Gastroesophageal sphincter (tissue), 4 donors: ENCODE measurements around the gene SLC29A3. TPM values are rescaled to one million over a fixed set of nuclear protein-coding genes. Genes with fewer than 3 reads are reported as not detected.

Experiments
- ATAC-seq: fragments of 150-250 bp; one replicate; pipeline ENCODE4 v1.9.1; 2016; ENCODE audit warnings: mild to moderate bottlenecking, moderate library complexity
- H3K27ac ChIP-seq, 4 donors: fragments of 200-600 bp; sonication (generic) in 3 of 4; 1 replicate in 3 of 4; 2 replicates in 1 of 4; pipeline ENCODE4 v1.5.1; 2016 to 2019
- H3K27me3 ChIP-seq: fragments of 200-600 bp; sonication (generic); one replicate; pipeline ENCODE4 v1.5.1; 2019
- H3K36me3 ChIP-seq, 2 donors: fragments of 200-600 bp; sonication (generic); one replicate each; pipeline ENCODE4 v1.5.1; 2019; ENCODE audit warnings: control low read depth in 1 of 2
- H3K4me1 ChIP-seq, 3 donors: fragments of 200-600 bp; sonication (generic); 1 replicate in 2 of 3; 2 replicates in 1 of 3; pipeline ENCODE4 v1.5.1; 2016 to 2019; ENCODE audit warnings: control low read depth in 2 of 3
- H3K4me3 ChIP-seq, 2 donors: fragments of 200-600 bp; sonication (generic); one replicate each; pipeline ENCODE4 v1.5.1; 2019; ENCODE audit warnings: mild to moderate bottlenecking in 1 of 2, moderate library complexity in 1 of 2
- H3K9me3 ChIP-seq, 3 donors: fragments of 200-600 bp; sonication (generic); one replicate each; pipeline ENCODE4 v1.5.1; 2017 to 2019; ENCODE audit warnings: control low read depth in 2 of 3
- CTCF ChIP-seq, 4 experiments: fragments of 200-600 bp in 2 of 4; fragments of 450-650 bp in 2 of 4; sonication (generic) in 1 of 4; IDR thresholded peaks; one replicate each; pipeline ENCODE4 v1.5.1; 2017 to 2019; ENCODE audit warnings: antibody characterized with exemption in 4 of 4, mild to moderate bottlenecking in 2 of 4, moderate library complexity in 2 of 4
- EP300 ChIP-seq: sonication (generic); formaldehyde crosslinking; IDR thresholded peaks from one replicate; pipeline ENCODE4 v1.6.1; 2017; ENCODE audit warnings: antibody characterized with exemption, mild to moderate bottlenecking
- POLR2A ChIP-seq, 2 donors: fragments of 450-650 bp; IDR thresholded peaks; one replicate each; pipeline ENCODE4 v1.6.1; 2017; ENCODE audit warnings: antibody characterized with exemption in 2 of 2, mild to moderate bottlenecking in 2 of 2, moderate library complexity in 1 of 2
- POLR2AphosphoS5 ChIP-seq: sonication (generic); formaldehyde crosslinking; IDR thresholded peaks from one replicate; pipeline ENCODE4 v1.6.1; 2017; ENCODE audit warnings: antibody characterized with exemption
- whole genome bisulfite sequencing, 2 donors: methylation state at CpG; one replicate each; pipeline ENCODE4 v1.1.5; 2018; ENCODE audit warnings: low coverage in 1 of 2; 5-methylcytosine and 5-hydroxymethylcytosine counted together
- total RNA-seq, 4 donors: library from RNA; depleted of rRNA; stranded (reverse); fragments of >200 nt; gene quantifications; one replicate each; pipeline ENCODE4 v1.1.0, GENCODE V29; 2016

Gene SLC29A3
- total RNA-seq, 4 donors from 2014 or later: 3.3 to 9.8 (median 4.9) TPM

GRCh38 chr10:71314694-71315225 lies 4.3 kb upstream of the SLC29A3 start:
- no peaks in the 10 kb centered on the region for H3K36me3 ChIP-seq
- ATAC-seq: no peak
- no peaks in the 10 kb centered on the region for H3K27me3 ChIP-seq
- peaks cover 0 to 38% (median 18%) of the 10 kb centered on the region in 3 donors for H3K4me1 ChIP-seq
- TF ChIP-seq EP300: no peak
- no peak for TF ChIP-seq POLR2A (IDR thresholded peaks at IDR 0.05)
- no peak for TF ChIP-seq CTCF (IDR thresholded peaks at IDR 0.05)
- TF ChIP-seq POLR2AphosphoS5: no peak
- peak overlapping the region in 1 of 2 donors; percentile 16 for H3K4me3 ChIP-seq
- H3K27ac ChIP-seq: no peak overlapping the region
- H3K9me3 ChIP-seq: no peaks in the 10 kb centered on the region
- WGBS, 2 donors: 31% methylated on average over 5 of the region's 11 CpGs; no CpG with 5 or more reads in 1 of the 2 donors

- no peaks in the 10 kb centered on the region for H3K27me3 ChIP-seq
- H3K4me1 ChIP-seq: peaks cover 0 to 51% (median 21%) of the 10 kb centered on the region in 3 donors
- TF ChIP-seq EP300: no peak
- TF ChIP-seq CTCF (IDR thresholded peaks at IDR 0.05): no peak
- no peak for TF ChIP-seq POLR2A (IDR thresholded peaks at IDR 0.05)
- no peak for TF ChIP-seq POLR2AphosphoS5
- H3K9me3 ChIP-seq: no peaks in the 10 kb centered on the region
- H3K27ac ChIP-seq: no peak overlapping the region
- no peaks in the 10 kb centered on the region for H3K36me3 ChIP-seq
- no peak for ATAC-seq
- 75 to 85% methylated on average over 2 to 3 of the region's 3 CpGs for WGBS, 2 donors
- H3K4me3 ChIP-seq: no peak overlapping the region
These were observed 2.8 kb upstream of the SLC29A3 start for GRCh38 chr10:71316056-71316785.

GRCh38 chr10:71316786-71317160 lies 2.3 kb upstream of the SLC29A3 start:
- no peak overlapping the region for H3K27ac ChIP-seq

GRCh38 chr10:71317739-71318138 lies 1.3 kb upstream of the SLC29A3 start:
- Histone ChIP-seq H3K4me1 (peaks cover 0 to 44% (median 21%) of the 10 kb centered on the region in 3 donors), H3K27ac (no peak overlapping the region), H3K36me3 (peaks cover 0 to 4% of the 10 kb centered on the region in 2 donors), H3K4me3 (no peak overlapping the region), H3K27me3 (no peaks in the 10 kb centered on the region), H3K9me3 (no peaks in the 10 kb centered on the region)
- WGBS, 2 donors: 88 to 93% methylated on average over 3 to 4 of the region's 6 CpGs
- TF ChIP-seq CTCF (IDR thresholded peaks at IDR 0.05) (no peak), EP300 (no peak), POLR2AphosphoS5 (no peak), POLR2A (IDR thresholded peaks at IDR 0.05) (no peak)
- no peak for ATAC-seq

More at GRCh38 chr10:71316786-71317160, 2.3 kb upstream of the SLC29A3 start:
- H3K36me3 ChIP-seq: no peaks in the 10 kb centered on the region
- WGBS, 2 donors: 91% methylated on average over 4 of the region's 6 CpGs; no CpG with 5 or more reads in 1 of the 2 donors
- no peak for TF ChIP-seq POLR2AphosphoS5
- no peak for TF ChIP-seq POLR2A (IDR thresholded peaks at IDR 0.05)
- no peak for TF ChIP-seq EP300
- no peak for TF ChIP-seq CTCF (IDR thresholded peaks at IDR 0.05)
- peaks cover 0 to 51% (median 21%) of the 10 kb centered on the region in 3 donors for H3K4me1 ChIP-seq
- H3K4me3 ChIP-seq: no peak overlapping the region
- no peaks in the 10 kb centered on the region for H3K9me3 ChIP-seq
- no peaks in the 10 kb centered on the region for H3K27me3 ChIP-seq
- no peak for ATAC-seq
